ENCODE data around the gene PHC3.
"Not testable (repeated sequence)": the region's sequence is repeated elsewhere in the genome, so short reads cannot be mapped to it uniquely, and the experiment has no call there.

PHC3 gene, protein sequence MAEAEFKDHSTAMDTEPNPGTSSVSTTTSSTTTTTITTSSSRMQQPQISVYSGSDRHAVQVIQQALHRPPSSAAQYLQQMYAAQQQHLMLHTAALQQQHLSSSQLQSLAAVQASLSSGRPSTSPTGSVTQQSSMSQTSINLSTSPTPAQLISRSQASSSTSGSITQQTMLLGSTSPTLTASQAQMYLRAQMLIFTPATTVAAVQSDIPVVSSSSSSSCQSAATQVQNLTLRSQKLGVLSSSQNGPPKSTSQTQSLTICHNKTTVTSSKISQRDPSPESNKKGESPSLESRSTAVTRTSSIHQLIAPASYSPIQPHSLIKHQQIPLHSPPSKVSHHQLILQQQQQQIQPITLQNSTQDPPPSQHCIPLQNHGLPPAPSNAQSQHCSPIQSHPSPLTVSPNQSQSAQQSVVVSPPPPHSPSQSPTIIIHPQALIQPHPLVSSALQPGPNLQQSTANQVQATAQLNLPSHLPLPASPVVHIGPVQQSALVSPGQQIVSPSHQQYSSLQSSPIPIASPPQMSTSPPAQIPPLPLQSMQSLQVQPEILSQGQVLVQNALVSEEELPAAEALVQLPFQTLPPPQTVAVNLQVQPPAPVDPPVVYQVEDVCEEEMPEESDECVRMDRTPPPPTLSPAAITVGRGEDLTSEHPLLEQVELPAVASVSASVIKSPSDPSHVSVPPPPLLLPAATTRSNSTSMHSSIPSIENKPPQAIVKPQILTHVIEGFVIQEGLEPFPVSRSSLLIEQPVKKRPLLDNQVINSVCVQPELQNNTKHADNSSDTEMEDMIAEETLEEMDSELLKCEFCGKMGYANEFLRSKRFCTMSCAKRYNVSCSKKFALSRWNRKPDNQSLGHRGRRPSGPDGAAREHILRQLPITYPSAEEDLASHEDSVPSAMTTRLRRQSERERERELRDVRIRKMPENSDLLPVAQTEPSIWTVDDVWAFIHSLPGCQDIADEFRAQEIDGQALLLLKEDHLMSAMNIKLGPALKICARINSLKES

DNA sequence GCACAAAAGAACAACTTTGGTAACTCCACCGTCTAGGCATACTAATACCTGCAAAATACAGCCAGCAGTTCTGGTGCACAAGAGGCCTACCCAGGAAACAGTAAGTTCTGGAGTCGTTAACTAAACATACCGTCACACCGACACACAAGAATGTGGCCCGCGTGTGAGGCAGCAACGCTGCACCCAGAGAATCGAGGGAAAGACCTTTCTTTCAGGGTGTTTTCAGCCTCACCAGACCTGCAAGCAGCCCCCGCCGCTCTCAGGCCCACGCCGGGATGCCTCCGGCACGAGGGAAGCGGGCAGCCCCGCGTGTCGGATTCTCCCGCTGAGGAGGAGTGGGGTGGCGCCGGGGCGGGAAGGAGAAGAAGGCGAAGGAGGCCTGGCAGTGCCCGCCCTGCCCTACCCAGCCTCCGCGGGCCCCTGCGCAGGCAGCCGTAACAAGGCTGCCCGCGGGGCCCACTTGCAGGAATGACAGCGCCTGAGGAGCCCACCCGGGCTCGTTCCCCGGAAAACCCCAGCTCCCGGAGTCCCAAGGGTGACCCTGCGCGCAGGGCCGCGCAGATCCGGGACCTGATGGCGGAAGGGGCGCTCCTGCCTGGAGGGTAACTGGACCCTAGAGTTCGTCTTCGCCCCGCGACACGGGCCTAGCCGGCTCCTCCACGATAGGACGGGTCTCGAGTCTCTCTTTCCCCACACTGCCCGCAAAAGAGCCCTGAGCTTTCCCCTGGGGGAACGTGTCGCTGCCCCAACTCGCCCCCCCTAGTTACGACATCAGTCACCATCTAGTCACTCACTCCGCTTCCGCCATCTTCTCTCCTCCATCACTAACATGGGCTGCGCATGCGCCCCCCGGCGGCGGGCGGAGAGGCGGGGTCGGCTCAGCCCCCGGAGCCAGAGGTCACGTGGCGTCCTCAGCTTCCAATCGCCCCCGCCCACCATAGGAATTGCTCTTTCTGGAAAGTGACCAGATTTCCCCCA, at the start of gene PHC3:
TSS of gene PHC3 (minus strand) at position 826 of the 978 bp plus-strand sequence. CDS start at position 808, 18 bp downstream.
- DNase-seq, result peak; percentile 98

DNA sequence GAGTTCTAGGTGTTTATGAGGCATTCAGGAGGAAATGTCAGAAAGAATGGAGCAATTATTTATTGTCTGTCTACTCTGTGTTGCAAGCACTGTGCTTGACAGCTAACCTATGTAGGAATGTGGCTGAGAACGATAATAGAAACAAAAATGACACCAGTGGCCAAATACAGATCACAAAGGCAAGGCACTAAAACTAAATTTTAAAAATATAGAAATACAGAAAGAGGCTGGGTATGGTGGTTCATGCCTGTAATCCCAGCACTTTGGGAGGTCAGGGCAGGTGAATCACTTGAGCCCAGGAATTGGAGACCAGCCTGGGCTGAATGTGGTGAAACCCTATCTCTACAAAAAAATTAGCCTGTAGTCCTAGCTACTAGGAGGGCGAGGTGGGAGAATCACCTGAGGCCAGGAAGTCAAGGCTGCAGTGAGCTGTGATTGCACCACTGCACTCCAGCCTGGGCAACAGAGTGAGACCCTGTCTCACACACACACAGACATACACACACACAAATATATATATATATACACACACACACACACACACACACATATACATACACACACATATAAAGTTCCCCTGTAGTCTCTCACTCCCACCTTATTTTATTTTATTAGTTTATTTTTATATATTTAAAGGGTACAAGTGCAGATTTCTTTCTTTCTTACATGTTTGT, 46.7 kb upstream of the PHC3 start:
- no peak for DNase-seq

DNA sequence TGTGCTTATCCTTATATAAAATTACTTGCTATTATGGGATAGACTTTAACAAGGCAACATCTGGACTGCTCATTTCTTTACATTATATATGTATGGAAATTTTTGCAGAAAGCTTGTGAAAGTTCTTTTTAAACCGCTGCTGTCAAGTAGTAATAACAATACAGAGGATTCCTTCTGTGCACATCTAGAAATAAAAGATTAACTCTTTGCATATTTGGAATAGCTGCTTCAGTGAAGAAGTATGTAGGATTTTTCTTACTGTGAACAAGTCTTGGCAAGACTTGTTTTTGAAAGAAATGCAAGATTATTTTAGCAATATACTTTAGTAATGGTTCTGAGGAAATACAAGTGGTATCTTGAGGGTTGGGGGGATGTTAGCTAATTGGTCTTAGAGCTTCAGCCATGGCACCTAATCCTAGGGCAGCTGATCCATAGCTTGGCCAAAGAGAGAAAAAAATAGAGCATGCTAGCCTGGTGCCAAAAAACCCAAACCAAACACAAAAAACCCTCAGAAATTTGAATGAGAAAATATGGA, 45.0 kb upstream of the PHC3 start:
- DNase-seq, result no peak

DNA sequence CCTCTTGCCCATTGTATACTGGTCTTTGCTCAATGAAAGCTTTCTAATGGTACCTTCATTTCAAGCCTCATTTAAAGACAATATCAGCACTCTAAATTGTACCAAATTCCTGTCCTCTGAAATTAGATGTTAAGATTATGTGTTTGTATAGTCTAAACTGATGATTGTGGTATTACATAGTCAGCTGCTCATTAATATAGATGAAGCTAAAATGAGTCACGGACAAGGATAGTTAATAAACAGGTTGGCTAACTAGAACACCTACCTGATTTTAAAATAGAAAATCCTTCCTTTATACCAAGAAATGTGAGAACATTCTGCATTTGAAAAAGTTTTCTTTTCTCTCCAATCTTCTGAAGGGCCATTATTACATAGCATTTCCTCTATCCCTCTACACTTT, 43.6 kb upstream of the PHC3 start:
- DNase-seq, result no peak

DNA sequence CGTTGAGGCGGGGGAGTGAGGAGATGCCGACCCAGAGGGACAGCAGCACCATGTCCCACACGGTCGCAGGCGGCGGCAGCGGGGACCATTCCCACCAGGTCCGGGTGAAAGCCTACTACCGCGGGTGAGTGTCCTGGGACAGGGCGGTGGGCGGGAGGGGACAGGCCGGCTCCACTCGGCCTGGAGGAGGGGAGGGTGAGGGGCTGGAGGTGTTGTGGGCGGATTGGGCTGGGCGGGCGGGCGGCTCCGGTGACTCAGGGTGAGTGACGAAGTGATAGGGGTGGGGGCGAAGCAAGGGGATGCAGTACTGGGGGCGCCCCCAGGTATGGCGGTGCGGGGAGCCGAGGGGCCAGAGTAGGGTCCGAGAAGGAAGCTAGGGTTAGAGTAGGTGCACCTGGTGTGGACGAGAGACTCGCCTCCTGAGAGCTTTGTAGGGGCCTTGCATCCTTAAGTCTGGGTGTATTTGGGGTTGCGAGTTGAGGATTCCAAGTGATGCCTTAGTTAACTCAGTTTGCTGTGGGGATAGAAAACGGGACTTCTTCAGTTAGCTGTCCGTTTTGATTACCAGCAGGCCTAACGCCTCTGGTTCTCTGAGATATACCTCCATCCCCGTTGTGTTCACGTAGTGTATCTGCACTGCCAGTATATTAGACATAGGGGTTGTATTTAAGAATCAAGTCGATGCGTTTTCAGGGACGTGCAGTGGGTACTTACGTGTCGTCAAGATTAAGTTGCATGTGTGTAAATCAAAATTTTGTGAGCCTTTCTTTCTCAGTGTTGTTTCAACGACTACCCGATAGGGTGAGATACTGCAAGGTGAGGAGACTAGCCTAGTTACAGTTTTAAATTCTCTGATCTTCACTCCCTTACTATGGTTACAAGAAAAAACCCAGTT, 41.4 kb upstream of the PHC3 start:
- DNase-seq, result peak; percentile 69

DNA sequence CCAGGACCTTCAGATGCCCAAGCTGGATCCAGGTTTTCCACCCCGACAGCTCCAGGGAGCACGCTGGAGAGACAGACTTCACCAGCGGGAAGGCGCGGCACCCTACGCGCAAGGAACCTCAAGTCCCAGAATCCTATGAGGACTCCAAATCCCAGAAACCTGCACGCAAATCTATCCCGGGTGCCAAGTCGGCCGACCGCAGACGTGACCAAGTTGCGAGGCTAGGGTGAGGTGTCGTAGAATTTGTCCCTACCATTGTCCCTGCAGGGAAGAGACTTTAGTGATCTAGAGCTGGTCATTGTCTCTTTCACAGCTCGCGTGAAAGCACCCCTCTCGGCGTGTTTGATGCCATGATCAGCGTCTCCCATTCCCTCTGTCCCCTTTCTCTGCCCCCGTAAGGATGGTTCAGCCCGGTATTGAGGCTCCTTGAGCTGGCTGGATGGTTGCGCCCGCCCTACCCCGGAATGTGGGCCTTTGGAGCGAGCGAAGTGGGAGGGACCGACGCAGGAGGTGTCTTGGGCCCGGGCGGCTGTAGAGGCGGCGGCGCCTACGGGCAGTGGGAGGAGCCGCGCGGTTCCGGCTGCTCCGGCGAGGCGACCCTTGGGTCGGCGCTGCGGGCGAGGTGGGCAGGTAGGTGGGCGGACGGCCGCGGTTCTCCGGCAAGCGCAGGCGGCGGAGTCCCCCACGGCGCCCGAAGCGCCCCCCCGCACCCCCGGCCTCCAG, 40.6 kb upstream of the PHC3 start, which contains the start of gene PRKCI:
TSS of gene PRKCI (plus strand) at position 501 of the 723 bp plus-strand sequence. CDS start 246 bp downstream, outside the sequence.
- DNase-seq, result peak; percentile 100

DNA sequence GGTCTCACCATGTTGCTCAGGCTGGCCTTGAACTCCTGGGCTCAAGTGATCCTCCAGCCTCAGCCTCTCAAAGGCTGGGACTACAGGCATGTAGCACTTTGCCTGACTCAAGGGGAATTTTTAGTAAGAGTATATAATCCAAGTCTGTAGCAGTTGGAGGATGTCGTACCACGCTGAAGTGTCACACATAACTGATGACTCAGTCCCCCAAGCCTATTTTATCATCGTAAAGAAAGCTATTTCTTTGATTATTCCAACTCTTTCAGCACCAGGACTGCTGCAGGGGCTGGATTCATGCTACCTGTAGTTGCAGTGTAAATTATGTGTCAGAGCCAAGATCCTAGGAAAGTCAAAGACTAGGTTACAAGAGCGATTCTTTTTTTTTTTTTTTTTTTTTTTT, 39.3 kb upstream of the PHC3 start:
- DNase-seq, result no peak

DNA sequence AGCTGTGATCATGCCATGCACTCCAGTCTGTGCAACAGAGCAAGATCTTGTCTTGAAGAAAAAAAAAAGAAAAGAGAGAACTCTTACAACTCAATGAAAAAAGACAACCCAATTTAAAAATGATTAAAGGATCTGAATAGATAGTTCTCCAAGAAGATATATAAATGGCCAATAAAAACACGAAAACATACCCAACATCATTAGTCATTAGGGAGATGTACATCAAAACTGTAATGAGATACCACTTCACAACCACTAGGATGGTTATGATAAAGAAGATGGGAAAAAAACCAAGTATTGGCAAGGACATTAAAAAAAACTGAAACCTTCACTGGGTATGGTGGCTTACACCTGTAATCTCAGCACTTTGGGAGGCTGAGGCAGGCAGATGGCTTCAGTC, 38.3 kb upstream of the PHC3 start:
- DNase-seq, result no peak

DNA sequence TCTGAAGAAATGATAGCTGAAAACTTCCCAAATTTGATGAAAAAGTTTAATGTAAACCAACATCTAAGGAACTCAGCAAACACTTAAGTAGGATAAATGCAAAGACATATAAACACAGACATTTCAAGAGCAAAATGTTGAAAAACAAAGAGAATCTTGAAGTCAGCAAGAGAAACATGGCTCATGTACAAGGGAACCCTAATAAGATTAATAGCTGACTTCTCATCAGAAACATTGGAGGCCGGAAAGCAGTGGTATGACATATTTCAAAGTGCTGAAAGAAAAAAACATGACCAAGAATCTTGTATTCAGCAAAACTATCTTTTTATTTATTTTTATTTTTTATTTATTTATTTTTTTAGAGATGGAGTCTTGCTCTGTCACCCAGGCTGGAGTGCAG, 30.1 kb upstream of the PHC3 start:
- DNase-seq, result no peak

DNA sequence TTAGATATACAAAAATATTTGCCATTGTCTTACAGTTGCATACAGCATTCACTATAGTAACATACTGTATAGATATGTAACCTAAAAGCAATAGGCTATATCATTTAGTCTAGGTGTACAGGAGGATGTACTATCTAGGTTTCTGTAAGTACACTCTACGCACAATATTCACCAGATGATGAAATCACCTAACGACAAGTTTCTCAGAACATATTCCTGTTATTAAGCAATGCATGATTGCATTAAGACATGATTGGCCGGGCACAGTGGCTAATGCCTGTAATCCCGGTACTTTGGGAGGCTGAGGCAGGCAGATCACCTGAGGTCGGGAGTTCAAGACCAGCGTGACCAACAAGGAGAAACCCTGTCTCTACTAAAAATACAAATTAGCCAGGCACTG, 26.2 kb upstream of the PHC3 start:
- no peak for DNase-seq

DNA sequence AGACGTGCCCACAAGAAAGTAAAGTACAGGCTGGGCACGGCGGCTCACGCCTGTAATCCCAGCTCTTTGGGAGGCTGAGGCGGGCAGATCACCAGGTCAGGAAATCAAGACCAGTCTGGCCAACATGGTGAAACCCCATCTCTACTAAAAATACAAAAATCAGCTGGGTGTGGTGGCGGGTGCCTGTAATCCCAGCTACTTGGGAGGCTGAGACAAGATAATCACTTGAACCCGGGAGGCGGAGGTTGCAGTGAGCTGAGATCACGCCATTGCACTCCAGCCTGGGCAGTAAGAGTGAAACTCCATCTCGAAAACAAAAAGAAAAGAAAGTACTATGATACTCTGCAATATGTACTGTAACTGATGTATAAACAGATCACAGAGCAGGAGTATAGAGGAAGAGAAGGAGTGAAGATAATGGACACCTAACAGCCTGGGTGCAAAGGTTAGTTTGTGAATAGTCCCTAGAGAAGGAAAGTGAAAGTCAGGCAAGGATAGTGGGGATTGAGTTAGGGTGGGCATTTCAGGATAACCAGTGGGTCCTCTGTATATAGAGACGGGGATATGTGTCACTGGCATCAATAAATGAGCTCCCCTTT, 24.7 kb upstream of the PHC3 start:
- DNase-seq, result not testable (repeated sequence)

DNA sequence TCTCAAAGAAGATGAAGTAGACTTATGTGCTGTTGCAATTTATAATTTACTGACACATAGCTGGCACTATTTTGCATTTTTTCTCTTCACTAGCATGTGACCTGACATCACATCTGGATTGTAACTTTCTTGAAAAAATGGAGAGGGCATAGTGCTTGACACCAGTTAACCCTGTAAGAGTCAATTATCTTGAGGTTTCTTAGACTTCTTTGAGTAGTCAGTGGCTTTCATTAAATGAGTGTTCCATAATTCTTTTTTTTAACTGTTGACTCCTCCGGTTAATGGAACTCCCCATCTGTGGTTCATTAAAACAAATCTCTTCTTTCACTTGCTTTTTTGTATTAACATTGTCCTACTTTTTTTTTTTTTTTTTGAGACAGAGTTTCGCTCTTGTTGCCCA, 23.8 kb upstream of the PHC3 start:
- DNase-seq, result no peak

DNA sequence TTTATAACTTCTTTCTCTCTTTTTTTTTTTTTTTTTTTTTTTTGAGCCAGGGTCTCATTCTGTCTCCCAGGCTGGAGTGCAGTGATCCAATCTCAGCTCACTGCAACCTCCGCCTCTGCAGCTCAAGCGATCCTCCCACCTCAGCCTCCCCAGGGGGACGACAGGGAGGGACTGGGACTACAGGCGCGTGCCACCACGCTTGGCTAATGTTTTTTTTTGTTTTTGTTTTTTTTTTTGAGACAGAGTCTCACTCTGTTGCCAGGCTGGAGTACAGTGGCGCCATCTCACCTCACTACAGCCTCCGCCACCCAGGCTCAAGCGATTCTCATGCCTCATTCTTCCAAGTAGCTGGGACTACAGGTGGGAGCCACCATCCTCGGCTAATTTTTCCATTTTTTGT, 23.0 kb upstream of the PHC3 start:
- DNase-seq, result no peak

DNA sequence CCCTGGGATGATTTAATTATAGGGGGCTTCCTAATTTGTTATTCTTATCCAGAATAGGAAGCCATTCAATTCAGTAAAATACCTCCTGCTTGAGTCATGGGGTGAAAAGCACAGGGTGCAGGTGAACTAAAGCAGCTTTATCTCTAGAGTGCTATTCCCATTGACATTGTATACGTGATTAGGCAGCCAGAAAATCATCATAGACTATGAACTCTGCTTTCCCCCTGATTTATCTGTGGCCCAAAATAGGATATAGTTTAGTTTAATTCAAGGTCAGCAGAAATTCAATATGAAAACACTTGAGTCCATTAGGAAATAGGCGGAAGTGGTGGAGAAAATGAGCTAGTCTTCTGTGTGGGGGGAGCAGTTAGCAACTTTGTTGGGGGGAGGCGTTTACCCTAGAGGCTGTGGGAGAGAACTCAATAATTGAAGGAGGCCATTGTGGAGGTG, 22.5 kb upstream of the PHC3 start:
- no peak for DNase-seq

DNA sequence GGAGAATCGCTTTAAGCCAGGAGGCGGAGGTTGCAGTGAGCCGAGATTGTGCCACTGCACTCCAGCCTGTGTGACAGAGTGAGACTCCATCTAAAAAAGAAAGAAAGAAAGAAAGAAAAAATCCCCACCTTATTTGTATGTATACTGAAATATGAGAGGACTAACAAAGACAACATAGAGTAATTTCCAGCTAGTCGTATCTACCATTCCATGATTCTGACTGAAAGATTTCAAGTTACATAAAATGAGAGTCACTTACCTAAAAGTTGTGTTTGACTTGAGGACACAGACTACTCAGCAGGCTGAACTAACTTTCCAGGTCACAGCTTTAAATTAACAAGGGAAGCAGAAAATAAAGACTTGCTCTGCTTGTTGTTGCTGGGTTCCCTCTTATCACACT, 21.9 kb upstream of the PHC3 start:
- no peak for DNase-seq

DNA sequence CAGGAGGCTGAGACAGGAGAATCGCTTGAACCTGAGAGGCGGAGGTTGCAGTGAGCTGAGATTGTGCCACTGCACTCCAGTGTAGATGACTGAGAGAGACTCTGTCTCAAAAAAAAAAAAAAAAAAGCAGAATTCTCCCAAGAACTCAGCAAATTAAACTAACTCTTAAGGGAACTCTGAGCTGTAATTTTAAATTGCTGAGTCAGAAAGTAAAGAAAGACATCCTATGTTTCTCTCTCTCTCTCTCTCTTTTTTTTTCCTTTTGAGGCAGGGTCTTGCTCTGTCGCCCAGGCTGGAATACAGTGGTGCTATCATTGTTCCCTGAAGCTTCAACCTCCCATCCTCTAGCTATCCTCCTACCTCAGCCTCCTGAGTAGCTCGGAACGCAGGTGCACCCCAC, 20.0 kb upstream of the PHC3 start:
- no peak for DNase-seq

DNA sequence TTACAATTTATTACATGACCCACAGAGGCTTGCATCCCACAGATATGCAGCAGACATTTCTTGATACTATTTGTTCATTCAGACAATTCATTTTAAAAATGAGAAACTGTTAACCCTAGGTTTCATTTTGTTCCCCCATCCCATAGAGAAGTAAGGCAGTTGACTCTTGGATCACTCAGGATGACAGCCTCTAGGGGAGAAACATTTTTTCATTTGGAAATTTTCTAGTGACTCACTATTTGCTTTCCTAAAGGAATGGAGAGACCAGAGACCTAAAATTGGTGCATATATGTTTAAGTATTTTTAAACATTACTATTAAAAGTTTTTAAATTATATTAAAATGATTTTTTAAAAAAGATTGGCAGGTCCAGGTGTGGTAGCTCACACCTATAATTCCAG, 19.5 kb upstream of the PHC3 start:
- DNase-seq, result no peak

DNA sequence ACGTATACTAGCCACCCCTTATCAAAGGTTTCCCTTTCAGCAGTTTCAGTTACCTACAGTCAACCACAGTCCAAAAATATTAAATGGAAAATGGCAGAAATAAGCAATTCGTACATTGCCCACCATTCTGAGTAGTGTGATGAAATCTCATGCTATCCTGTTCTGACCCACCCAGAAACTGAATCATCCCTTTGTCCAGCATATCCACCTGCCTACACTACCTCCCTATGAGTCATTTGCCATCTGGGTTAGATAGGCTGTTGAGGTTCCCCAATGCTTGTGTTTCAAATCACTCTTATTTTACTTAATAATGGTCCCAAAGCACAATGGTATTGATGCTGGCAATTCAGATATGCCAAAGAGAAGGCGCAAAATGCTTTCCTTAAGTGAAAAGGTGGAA, 15.3 kb upstream of the PHC3 start:
- no peak for DNase-seq

DNA sequence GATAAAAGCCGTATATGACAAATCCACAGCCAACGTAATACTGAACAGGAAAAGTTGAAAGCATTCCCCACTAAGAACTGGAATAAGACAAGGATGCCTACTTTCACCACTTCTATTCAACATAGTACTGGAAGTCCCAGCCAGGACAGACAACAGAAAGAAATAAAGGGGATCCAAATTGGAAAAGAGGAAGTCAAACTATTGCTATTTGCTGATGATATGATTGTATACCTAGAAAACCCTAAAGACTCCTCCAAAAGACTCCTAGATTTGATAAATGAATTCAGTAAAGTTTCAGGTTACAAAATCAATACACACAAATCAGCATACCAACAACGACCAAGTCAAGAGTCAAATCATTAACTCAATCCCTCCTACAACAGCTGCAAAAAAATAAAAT, 14.2 kb upstream of the PHC3 start:
- not testable (repeated sequence) for DNase-seq
